Measurements from ENCODE around the gene WNT3A. TPM values are rescaled to one million over a fixed set of nuclear protein-coding genes. Genes with fewer than 3 reads are reported as not detected.

WNT3A gene
- total RNA-seq, 1 donor from 2014 or later = not detected

DNA sequence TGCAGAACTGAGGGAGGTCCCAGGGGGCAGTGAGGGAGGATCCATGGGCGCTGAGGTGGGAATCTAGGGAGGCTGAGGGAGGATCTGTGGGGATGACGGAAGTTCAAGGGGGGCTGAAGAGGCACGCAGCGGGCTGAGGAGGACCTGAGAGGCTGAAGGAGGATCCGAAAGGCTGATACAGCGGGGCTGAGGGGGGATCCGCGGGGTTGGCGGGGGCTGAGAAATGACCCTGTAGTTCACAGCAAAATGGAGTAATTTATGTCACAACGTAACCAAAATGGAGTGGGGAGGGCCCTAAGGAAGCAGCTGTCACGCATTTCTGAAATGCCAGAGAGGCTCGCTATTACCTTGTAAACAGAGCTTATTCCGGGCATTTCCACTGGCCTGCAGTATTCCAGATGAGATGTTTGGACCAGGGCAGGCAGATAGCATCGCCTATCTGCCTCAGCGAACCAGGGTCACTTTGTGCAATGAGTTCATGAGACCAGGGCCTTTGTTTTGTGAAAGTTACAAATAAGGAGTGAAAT lies 103.2 kb downstream of the WNT3A start:
- Histone ChIP-seq H3K27ac (peak overlapping the region; percentile 94), H3K9me3 (no peaks in the 10 kb centered on the region), H3K4me3 (peak overlapping the region; percentile 86 to 87), H3K4me1 (peaks cover 24% of the 10 kb centered on the region), H3K36me3 (peaks cover 0 to 11% of the 10 kb centered on the region in 2 donors), H3K27me3 (no peaks in the 10 kb centered on the region)
- no peak for DNase-seq (ENCODE audit: extremely low spot score in 2 of 2)
- intact Hi-C loops (cut with DNase I) = no loop called here
- TF ChIP-seq, protein P1, sequence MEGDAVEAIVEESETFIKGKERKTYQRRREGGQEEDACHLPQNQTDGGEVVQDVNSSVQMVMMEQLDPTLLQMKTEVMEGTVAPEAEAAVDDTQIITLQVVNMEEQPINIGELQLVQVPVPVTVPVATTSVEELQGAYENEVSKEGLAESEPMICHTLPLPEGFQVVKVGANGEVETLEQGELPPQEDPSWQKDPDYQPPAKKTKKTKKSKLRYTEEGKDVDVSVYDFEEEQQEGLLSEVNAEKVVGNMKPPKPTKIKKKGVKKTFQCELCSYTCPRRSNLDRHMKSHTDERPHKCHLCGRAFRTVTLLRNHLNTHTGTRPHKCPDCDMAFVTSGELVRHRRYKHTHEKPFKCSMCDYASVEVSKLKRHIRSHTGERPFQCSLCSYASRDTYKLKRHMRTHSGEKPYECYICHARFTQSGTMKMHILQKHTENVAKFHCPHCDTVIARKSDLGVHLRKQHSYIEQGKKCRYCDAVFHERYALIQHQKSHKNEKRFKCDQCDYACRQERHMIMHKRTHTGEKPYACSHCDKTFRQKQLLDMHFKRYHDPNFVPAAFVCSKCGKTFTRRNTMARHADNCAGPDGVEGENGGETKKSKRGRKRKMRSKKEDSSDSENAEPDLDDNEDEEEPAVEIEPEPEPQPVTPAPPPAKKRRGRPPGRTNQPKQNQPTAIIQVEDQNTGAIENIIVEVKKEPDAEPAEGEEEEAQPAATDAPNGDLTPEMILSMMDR (IDR thresholded peaks at IDR 0.05) = no peak
- TF ChIP-seq POLR2AphosphoS5 (IDR thresholded peaks at IDR 0.05; ENCODE audit: insufficient read depth in 1 of 2, low read depth in 1 of 2) = no peak
- no peak for TF ChIP-seq POLR2A (IDR thresholded peaks at IDR 0.05)

DNA sequence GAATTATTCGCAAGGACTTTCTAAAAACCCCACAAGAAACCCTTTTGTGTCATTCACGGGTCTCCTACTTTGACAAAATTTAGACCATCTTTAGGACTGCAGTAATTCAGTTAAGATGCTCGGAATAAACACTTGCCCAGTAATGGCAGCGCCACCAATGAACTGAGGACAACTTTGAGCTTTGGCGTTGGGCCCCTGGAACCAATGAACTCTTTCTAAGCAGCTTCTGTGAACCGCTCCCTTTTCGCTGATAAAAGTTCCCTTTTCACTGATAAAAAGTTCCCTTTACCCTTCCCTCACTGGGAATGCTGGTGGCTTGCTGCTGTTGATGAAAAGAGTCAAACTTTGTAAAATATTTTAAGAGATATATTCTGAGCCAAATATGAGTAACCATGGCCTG lies 103.8 kb downstream of the WNT3A start:
- intact Hi-C loops (cut with DNase I) = no loop called here
- TF ChIP-seq POLR2AphosphoS5 (IDR thresholded peaks at IDR 0.05; ENCODE audit: insufficient read depth in 1 of 2, low read depth in 1 of 2) (no peak), POLR2A (IDR thresholded peaks at IDR 0.05) (no peak)
- TF ChIP-seq, protein P1 (IDR thresholded peaks at IDR 0.05) = no peak
- no peaks in the 10 kb centered on the region for H3K9me3 ChIP-seq
- no peak overlapping the region for H3K4me3 ChIP-seq
- H3K4me1 ChIP-seq = peaks cover 24% of the 10 kb centered on the region
- no peak for DNase-seq (ENCODE audit: extremely low spot score in 2 of 2)
- H3K36me3 ChIP-seq = peaks cover 0 to 11% of the 10 kb centered on the region in 2 donors
- peak overlapping the region; percentile 94 for H3K27ac ChIP-seq
- H3K27me3 ChIP-seq = no peaks in the 10 kb centered on the region

Small RNAs within 50 kb of the gene (microRNA-seq; reads per million reads assigned to microRNA genes)
- gene MIR3620 (ENCODE audit: borderline number of aligned reads, borderline replicate concordance) = 2.4 reads per million

Small RNAs within 50 kb of the gene (small RNA-seq; reads per million reads assigned to genes)
- gene SEPT14P17 = not detected

Other genes starting within 250 kb of the WNT3A start
- not detected for gene PRSS38, start 191.3 kb upstream of the WNT3A start, total RNA-seq
- 2.9 TPM for gene WNT9A, start 59.1 kb upstream of the WNT3A start, total RNA-seq
- 295 TPM for gene ARF1, start 75.7 kb downstream of the WNT3A start, total RNA-seq
- 14.7 TPM for gene C1orf35, start 96.3 kb downstream of the WNT3A start, total RNA-seq
- 73.7 TPM for gene MRPL55, start 102.3 kb downstream of the WNT3A start, total RNA-seq
- 299 TPM for gene GUK1, start 133.3 kb downstream of the WNT3A start, total RNA-seq
- 4.4 TPM for gene GJC2, start 142.9 kb downstream of the WNT3A start, total RNA-seq
- 3.4 TPM for gene IBA57, start 158.8 kb downstream of the WNT3A start, total RNA-seq
- 35.8 TPM for gene OBSCN, start 201.0 kb downstream of the WNT3A start, total RNA-seq

Data from vagina (tissue), 2 donors.